GM23338 (cell line): ENCODE results near the gene PEPD. TPM values are rescaled to one million over a fixed set of nuclear protein-coding genes. Genes with fewer than 3 reads are reported as not detected.

Experiments used
- ATAC-seq: fragments of 200-7000 bp; cut with Tn5 transposase; 3 replicates; pipeline ENCODE4 v1.9.1; 2020
- DNase-seq: peaks from one replicate; pipeline ENCODE4 v3.0.0-alpha.2; 2015; ENCODE audit warnings: low spot score
- H2AFZ ChIP-seq: fragments of 200-600 bp; sonication (generic); 2 replicates; pipeline ENCODE4 v1.8.0; 2016; ENCODE audit warnings: antibody characterized with exemption, mild to moderate bottlenecking, moderate library complexity
- H3F3A ChIP-seq: fragments of 200-600 bp; sonication (generic); replicated peaks from 2 replicates; pipeline ENCODE4 v1.8.0; 2017; ENCODE audit warnings: antibody characterized with exemption, mixed run types, low read depth
- H3K27ac ChIP-seq: fragments of 200-600 bp; sonication (generic); 2 replicates; pipeline ENCODE4 v1.6.1; 2016; ENCODE audit warnings: low read depth
- H3K27me3 ChIP-seq: fragments of 200-600 bp; sonication (generic); 2 replicates; pipeline ENCODE4 v1.8.0; 2016; ENCODE audit warnings: mild to moderate bottlenecking, mixed run types, moderate library complexity; ENCODE audit not compliant: insufficient read depth
- H3K36me3 ChIP-seq: fragments of 200-600 bp; sonication (generic); 2 replicates; pipeline ENCODE4 v1.8.0; 2016; ENCODE audit warnings: mild to moderate bottlenecking; ENCODE audit not compliant: insufficient read depth
- H3K4me1 ChIP-seq: fragments of 200-600 bp; sonication (generic); 2 replicates; pipeline ENCODE4 v1.8.0; 2016; ENCODE audit warnings: mild to moderate bottlenecking, moderate library complexity; ENCODE audit not compliant: insufficient read depth
- H3K4me2 ChIP-seq: fragments of 200-600 bp; sonication (generic); 2 replicates; pipeline ENCODE4 v1.7.1; 2017; ENCODE audit warnings: mixed run types
- H3K4me3 ChIP-seq: fragments of 200-600 bp; sonication (generic); 2 replicates; pipeline ENCODE4 v1.6.1; 2016; ENCODE audit warnings: mixed run types
- H3K79me2 ChIP-seq: fragments of 200-600 bp; sonication (generic); replicated peaks from 2 replicates; pipeline ENCODE4 v1.8.0; 2017; ENCODE audit warnings: mild to moderate bottlenecking; ENCODE audit not compliant: insufficient read depth
- H3K9me2 ChIP-seq: fragments of 200-600 bp; sonication (generic); 2 replicates; pipeline ENCODE4 v1.8.0; 2017; ENCODE audit not compliant: insufficient read depth
- H4K20me1 ChIP-seq: fragments of 200-600 bp; sonication (generic); replicated peaks from 2 replicates; pipeline ENCODE4 v1.8.0; 2017; ENCODE audit warnings: mild to moderate bottlenecking; ENCODE audit not compliant: insufficient read depth
- H3K27ac Mint-ChIP-seq: 2 replicates; pipeline ENCODE4 v1.8.0; 2020; ENCODE audit warnings: inconsistent platforms, mild to moderate bottlenecking, moderate library complexity, mixed read lengths
- H3K27me3 Mint-ChIP-seq: 3 replicates; pipeline ENCODE4 v1.8.0; 2022; ENCODE audit warnings: low read depth, mild to moderate bottlenecking, moderate library complexity, mixed read lengths, inconsistent platforms; ENCODE audit not compliant: insufficient read depth, poor library complexity
- H3K36me3 Mint-ChIP-seq: 3 replicates; pipeline ENCODE4 v1.8.0; 2021; ENCODE audit warnings: low read depth, mild to moderate bottlenecking, inconsistent platforms, moderate library complexity, mixed read lengths
- H3K4me1 Mint-ChIP-seq: 3 replicates; pipeline ENCODE4 v1.8.0; 2020; ENCODE audit warnings: mild to moderate bottlenecking, inconsistent platforms, mixed read lengths
- H3K4me3 Mint-ChIP-seq: 3 replicates; pipeline ENCODE4 v1.8.0; 2021; ENCODE audit warnings: moderate library complexity, mild to moderate bottlenecking, inconsistent platforms, mixed read lengths
- H3K9me3 Mint-ChIP-seq: 3 replicates; pipeline ENCODE4 v1.8.0; 2020; ENCODE audit warnings: moderate library complexity, mild to moderate bottlenecking, inconsistent platforms, mixed read lengths
- CREB1 ChIP-seq: fragments of 250-450 bp; sonication (Bioruptor Pico); IDR thresholded peaks from 2 replicates; pipeline ENCODE4 v1.5.0; 2020; ENCODE audit warnings: low read depth, mild to moderate bottlenecking, moderate library complexity
- CTCF ChIP-seq, 2 experiments: fragments of 200-600 bp in 1 of 2; sonication (generic) in 1 of 2; conservative IDR thresholded peaks; 2 replicates each; pipeline versions ENCODE4 v1.5.1 to v1.6.1; 2016 to 2017; ENCODE audit warnings: antibody characterized with exemption in 2 of 2, low read depth in 2 of 2, mild to moderate bottlenecking in 2 of 2, moderate library complexity in 1 of 2
- ETS1 ChIP-seq: IDR thresholded peaks from 2 replicates; pipeline ENCODE4 v1.6.1; 2016; ENCODE audit warnings: antibody characterized with exemption
- EZH2 ChIP-seq: fragments of 200-600 bp; sonication (generic); IDR thresholded peaks from one replicate; pipeline ENCODE4 v1.8.0; 2017; ENCODE audit warnings: antibody characterized with exemption, mild to moderate bottlenecking, low read depth; ENCODE audit not compliant: unreplicated experiment
- EZH2phosphoT487 ChIP-seq: fragments of 200-600 bp; sonication (generic); IDR thresholded peaks from one replicate; pipeline ENCODE4 v1.8.1; 2018; ENCODE audit warnings: antibody characterized with exemption; ENCODE audit not compliant: unreplicated experiment
- JUNB ChIP-seq: IDR thresholded peaks from one replicate; pipeline ENCODE4 v1.6.1; 2016; ENCODE audit warnings: antibody characterized with exemption; ENCODE audit not compliant: unreplicated experiment
- NANOG ChIP-seq: IDR thresholded peaks from 2 replicates; pipeline ENCODE4 v1.6.1; 2016; ENCODE audit warnings: antibody characterized with exemption, borderline replicate concordance
- POLR2AphosphoS5 ChIP-seq: IDR thresholded peaks from 2 replicates; pipeline ENCODE4 v1.6.1; 2016; ENCODE audit warnings: antibody characterized with exemption, low read depth
- REST ChIP-seq: IDR thresholded peaks from one replicate; pipeline ENCODE4 v1.6.1; 2018; ENCODE audit warnings: antibody characterized with exemption; ENCODE audit not compliant: unreplicated experiment
- STAT1 ChIP-seq: IDR thresholded peaks from one replicate; pipeline ENCODE4 v1.6.1; 2016; ENCODE audit warnings: antibody characterized with exemption; ENCODE audit not compliant: unreplicated experiment
- ZNF114 ChIP-seq: fragments of 250-450 bp; sonication (Bioruptor Pico); IDR thresholded peaks from 2 replicates; pipeline ENCODE4 v1.5.0; 2020; ENCODE audit warnings: mild to moderate bottlenecking, moderate library complexity
- ZNF331 ChIP-seq: fragments of 250-450 bp; sonication (Bioruptor Pico); IDR thresholded peaks from 2 replicates; pipeline ENCODE4 v1.5.0; 2020; ENCODE audit warnings: low read depth, mild to moderate bottlenecking, moderate library complexity
- polyA plus RNA-seq: library from polyadenylated mRNA; unstranded; fragments of >200 nt; fragmentation: Nextera tagmentation; extraction: Ambion mirVana; gene quantifications from 2 replicates; pipeline ENCODE4 v1.2.1, GENCODE V29; 2016
- total RNA-seq: library from RNA; depleted of rRNA; stranded (reverse); fragments of >200 nt; shearing (Covaris generic); gene quantifications from 2 replicates; pipeline ENCODE4 v1.2.3, GENCODE V29; 2014
- TF ChIP-seq, protein P1 (sequence below): fragments of 250-450 bp; sonication (Bioruptor Pico); IDR thresholded peaks from 2 replicates; pipeline ENCODE4 v1.5.0; 2020; ENCODE audit warnings: mild to moderate bottlenecking, moderate library complexity

The PEPD gene
- total and polyA plus RNA-seq, 2 experiments from 2014 or later: 81.7 to 89.2 TPM

DNA sequence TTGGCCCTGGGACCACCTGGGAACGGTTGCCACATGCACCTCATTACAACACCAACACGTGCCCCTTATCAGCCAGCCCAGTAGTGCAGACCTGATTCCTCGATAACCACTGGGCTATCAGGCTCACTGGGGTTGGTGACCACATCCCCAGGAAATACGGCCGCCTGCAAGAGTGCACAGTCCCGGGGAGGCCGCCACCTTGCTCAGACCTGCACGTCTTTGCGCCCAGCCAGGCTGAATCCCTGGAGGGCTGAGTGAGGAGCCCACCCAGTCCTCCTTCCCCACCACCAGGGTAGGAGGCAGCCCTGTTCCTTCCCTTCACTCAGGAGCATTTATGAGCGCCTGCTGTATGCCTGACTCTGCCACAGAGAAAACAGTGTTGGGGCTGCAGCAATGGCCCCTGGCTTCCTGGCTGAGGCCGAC lies 80.3 kb downstream of the PEPD start (continued):
- TF ChIP-seq, protein P1, sequence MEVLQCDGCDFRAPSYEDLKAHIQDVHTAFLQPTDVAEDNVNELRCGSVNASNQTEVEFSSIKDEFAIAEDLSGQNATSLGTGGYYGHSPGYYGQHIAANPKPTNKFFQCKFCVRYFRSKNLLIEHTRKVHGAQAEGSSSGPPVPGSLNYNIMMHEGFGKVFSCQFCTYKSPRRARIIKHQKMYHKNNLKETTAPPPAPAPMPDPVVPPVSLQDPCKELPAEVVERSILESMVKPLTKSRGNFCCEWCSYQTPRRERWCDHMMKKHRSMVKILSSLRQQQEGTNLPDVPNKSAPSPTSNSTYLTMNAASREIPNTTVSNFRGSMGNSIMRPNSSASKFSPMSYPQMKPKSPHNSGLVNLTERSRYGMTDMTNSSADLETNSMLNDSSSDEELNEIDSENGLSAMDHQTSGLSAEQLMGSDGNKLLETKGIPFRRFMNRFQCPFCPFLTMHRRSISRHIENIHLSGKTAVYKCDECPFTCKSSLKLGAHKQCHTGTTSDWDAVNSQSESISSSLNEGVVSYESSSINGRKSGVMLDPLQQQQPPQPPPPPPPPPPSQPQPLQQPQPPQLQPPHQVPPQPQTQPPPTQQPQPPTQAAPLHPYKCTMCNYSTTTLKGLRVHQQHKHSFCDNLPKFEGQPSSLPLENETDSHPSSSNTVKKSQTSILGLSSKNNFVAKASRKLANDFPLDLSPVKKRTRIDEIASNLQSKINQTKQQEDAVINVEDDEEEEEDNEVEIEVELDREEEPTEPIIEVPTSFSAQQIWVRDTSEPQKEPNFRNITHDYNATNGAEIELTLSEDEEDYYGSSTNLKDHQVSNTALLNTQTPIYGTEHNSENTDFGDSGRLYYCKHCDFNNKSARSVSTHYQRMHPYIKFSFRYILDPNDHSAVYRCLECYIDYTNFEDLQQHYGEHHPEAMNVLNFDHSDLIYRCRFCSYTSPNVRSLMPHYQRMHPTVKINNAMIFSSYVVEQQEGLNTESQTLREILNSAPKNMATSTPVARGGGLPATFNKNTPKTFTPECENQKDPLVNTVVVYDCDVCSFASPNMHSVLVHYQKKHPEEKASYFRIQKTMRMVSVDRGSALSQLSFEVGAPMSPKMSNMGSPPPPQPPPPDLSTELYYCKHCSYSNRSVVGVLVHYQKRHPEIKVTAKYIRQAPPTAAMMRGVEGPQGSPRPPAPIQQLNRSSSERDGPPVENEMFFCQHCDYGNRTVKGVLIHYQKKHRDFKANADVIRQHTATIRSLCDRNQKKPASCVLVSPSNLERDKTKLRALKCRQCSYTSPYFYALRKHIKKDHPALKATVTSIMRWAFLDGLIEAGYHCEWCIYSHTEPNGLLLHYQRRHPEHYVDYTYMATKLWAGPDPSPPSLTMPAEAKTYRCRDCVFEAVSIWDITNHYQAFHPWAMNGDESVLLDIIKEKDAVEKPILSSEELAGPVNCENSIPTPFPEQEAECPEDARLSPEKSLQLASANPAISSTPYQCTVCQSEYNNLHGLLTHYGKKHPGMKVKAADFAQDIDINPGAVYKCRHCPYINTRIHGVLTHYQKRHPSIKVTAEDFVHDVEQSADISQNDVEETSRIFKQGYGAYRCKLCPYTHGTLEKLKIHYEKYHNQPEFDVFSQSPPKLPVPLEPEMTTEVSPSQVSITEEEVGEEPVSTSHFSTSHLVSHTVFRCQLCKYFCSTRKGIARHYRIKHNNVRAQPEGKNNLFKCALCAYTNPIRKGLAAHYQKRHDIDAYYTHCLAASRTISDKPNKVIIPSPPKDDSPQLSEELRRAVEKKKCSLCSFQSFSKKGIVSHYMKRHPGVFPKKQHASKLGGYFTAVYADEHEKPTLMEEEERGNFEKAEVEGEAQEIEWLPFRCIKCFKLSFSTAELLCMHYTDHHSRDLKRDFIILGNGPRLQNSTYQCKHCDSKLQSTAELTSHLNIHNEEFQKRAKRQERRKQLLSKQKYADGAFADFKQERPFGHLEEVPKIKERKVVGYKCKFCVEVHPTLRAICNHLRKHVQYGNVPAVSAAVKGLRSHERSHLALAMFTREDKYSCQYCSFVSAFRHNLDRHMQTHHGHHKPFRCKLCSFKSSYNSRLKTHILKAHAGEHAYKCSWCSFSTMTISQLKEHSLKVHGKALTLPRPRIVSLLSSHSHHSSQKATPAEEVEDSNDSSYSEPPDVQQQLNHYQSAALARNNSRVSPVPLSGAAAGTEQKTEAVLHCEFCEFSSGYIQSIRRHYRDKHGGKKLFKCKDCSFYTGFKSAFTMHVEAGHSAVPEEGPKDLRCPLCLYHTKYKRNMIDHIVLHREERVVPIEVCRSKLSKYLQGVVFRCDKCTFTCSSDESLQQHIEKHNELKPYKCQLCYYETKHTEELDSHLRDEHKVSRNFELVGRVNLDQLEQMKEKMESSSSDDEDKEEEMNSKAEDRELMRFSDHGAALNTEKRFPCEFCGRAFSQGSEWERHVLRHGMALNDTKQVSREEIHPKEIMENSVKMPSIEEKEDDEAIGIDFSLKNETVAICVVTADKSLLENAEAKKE (CRISPR knock-in tag): no peak
- TF ChIP-seq ZNF331 (CRISPR knock-in tag): no peak

DNA sequence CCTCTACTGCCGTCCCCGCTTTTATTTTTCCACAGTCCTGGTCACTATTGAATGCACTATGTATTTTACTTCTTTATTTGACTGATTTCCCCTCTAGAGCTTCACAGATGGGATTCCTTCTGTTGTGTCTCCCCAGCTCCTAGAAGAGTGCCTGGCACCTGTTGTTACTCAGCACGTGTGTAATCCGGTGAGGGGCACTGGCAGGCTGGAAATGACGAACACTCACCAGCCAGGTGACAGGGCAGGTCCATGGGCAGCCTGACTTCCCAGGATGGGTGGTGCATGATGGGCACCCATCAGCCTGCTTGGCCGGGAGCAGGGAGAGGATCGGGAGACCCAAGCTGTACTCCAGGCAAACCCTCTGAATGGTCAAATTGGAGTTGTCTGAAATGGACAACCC lies 80.9 kb downstream of the PEPD start:
- no peaks in the 10 kb centered on the region for H3K9me2 ChIP-seq
- H4K20me1 ChIP-seq: no peaks in the 10 kb centered on the region; the same call in 1 of the 2 replicates
- H3K4me2 ChIP-seq: no peak overlapping the region
- H3K27me3 ChIP-seq: no peaks in the 10 kb centered on the region
- no peak overlapping the region for H3K4me3 ChIP-seq
- DNase-seq: no peak
- no peak for ATAC-seq
- H3K27ac ChIP-seq: no peak overlapping the region
- no peaks in the 10 kb centered on the region for H3F3A ChIP-seq
- H3K79me2 ChIP-seq: no peaks in the 10 kb centered on the region
- no peak overlapping the region for H2AFZ ChIP-seq
- Mint-ChIP-seq H3K27me3 (peaks cover 9% of the 10 kb centered on the region), H3K36me3 (peaks cover under 1% of the 10 kb centered on the region; the same call in 1 of the 3 replicates), H3K27ac (no peak overlapping the region), H3K4me3 (no peak overlapping the region), H3K9me3 (no peaks in the 10 kb centered on the region), H3K4me1 (no peaks in the 10 kb centered on the region)
- no peaks in the 10 kb centered on the region for H3K4me1 ChIP-seq
- H3K36me3 ChIP-seq: no peaks in the 10 kb centered on the region
- TF ChIP-seq EZH2 (no peak), NANOG (no peak), ZNF331 (CRISPR knock-in tag) (no peak), ZNF114 (no peak), JUNB (no peak), CREB1 (CRISPR knock-in tag) (no peak), ETS1 (no peak), POLR2AphosphoS5 (no peak), CTCF (conservative IDR thresholded peaks at IDR 0.05; ENCODE audit: low read depth in 2 of 2) (no peak), STAT1 (no peak), EZH2phosphoT487 (no peak), REST (no peak)
